Body of pancreas (tissue), 4 donors: ENCODE measurements around the gene ZBTB4.

Experiments used
- POLR2A ChIP-seq, 3 donors: fragments of 450-650 bp; IDR thresholded peaks; one replicate each; pipeline ENCODE4 v1.6.1; 2016; ENCODE audit warnings: antibody characterized with exemption in 3 of 3, mild to moderate bottlenecking in 2 of 3
- TF ChIP-seq, protein P1 (sequence below), 7 experiments: fragments of 450-650 bp in 4 of 7; fragments of 200-600 bp in 3 of 7; sonication (generic) in 3 of 7; IDR thresholded peaks; one replicate each; pipeline ENCODE4 v1.5.1; 2016 to 2019; ENCODE audit warnings: antibody characterized with exemption in 7 of 7

- TF ChIP-seq, protein P1, sequence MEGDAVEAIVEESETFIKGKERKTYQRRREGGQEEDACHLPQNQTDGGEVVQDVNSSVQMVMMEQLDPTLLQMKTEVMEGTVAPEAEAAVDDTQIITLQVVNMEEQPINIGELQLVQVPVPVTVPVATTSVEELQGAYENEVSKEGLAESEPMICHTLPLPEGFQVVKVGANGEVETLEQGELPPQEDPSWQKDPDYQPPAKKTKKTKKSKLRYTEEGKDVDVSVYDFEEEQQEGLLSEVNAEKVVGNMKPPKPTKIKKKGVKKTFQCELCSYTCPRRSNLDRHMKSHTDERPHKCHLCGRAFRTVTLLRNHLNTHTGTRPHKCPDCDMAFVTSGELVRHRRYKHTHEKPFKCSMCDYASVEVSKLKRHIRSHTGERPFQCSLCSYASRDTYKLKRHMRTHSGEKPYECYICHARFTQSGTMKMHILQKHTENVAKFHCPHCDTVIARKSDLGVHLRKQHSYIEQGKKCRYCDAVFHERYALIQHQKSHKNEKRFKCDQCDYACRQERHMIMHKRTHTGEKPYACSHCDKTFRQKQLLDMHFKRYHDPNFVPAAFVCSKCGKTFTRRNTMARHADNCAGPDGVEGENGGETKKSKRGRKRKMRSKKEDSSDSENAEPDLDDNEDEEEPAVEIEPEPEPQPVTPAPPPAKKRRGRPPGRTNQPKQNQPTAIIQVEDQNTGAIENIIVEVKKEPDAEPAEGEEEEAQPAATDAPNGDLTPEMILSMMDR (IDR thresholded peaks at IDR 0.05), result no peak
- no peak for TF ChIP-seq POLR2A (IDR thresholded peaks at IDR 0.05)
These were observed 48.2 kb downstream of the ZBTB4 start for GRCh38 chr17:7431231-7431630.
